Fibroblast of skin of back (primary cell): Measurements from ENCODE around the gene OSBPL9.
"Not testable (repeated sequence)": the region's sequence is repeated elsewhere in the genome, so short reads cannot be mapped to it uniquely, and the experiment has no call there.

ENCODE experiments used
- DNase-seq: peaks from one replicate; pipeline ENCODE4 v3.0.0-alpha.2; 2013

Gene OSBPL9

GRCh38 chr1:51669816-51670215 lies 52.9 kb downstream of the OSBPL9 start:
- no peak for DNase-seq

- peak; percentile 88 for DNase-seq
Measured at GRCh38 chr1:51671527-51672325, 54.8 kb downstream of the OSBPL9 start.

DNA sequence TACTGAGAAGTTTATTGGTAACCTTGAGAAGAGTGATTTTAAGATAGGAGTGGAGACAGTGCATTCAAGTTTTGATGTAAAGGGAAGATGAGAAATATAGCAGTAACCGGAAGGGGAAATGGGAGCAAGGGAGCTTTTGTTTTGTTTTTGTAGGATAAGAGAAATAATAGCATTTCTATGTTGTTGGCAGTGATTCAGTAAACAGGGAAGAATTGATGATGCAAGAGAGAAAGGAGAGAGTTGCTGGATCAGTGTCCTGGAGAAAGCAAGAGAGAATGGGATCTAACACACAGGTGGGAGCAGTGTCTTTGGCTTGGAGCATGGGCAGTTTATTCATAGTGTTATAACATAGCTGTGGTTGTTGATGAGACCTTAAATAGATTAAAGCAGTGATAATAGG lies 56.4 kb downstream of the OSBPL9 start:
- DNase-seq = no peak

DNA sequence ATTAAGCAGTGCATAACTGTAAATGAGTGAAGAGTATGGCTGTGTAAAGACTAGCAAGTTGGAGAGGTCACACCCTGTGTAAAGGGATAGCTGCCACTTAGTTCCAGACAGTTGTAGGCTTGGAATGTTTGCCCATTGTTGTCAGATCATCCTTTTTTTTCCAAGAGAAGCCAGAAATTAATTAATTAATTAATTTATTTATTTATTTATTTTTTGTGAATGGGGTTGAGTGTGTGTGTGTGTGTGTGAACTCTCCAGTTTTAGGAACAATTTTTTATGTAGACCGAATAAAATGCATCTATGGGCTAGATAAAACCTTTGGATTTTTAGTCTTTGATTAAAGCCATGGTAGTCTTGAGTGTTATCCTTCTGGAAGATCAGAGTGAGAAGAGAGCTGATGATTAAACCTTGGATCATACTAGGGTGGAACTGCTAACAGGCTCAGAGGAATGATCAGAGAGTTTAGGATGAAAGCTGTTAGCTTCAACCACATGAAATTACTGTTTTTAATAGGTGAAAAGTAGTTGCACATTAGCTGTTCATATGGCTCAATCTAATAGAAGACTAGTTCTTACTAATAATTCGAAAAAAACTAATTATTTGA lies 58.4 kb downstream of the OSBPL9 start:
- DNase-seq = no peak

GRCh38 chr1:51679435-51679834 lies 62.5 kb downstream of the OSBPL9 start:
- peak; percentile 37 for DNase-seq

DNA sequence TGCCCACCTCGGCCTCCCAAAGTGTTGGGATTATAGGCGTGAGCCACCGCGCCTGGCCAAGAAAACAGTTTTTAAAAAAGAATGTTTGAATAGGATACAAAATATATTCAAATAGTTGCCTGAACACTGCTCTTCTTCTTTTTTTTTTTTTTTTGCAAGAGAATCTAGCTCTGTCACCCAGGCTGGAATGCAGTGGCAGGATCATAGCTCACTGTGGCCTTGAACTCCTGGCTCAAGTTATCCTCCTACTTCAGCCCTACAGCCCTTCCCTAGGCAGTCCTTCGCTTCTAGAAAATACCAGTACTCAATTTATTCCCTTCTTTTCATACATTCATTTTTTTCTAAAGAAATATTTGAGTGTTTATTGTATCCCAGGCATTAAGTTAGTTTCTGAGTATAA lies 67.9 kb downstream of the OSBPL9 start:
- no peak for DNase-seq

GRCh38 chr1:51686450-51686849 lies 69.6 kb downstream of the OSBPL9 start:
- no peak for DNase-seq

DNA sequence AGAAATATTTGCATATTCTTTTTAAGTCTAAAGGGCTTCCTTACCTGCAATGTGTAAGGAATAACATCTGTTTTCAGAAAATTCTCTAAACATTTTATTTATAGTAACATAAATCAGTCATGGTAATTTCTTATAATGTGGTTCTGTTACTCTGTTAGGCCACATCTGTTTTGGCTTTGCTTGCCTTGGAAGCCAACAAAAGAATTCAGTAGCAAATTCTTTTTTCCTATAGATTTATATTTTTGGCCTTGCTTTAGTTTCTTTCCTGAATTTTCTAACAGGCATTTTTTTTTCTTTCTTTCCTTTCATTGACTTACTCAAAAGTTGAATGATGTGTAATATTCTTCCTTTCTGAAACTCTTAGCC lies 72.2 kb downstream of the OSBPL9 start:
- no peak for DNase-seq

GRCh38 chr1:51689643-51690042 lies 72.8 kb downstream of the OSBPL9 start:
- DNase-seq = no peak

DNA sequence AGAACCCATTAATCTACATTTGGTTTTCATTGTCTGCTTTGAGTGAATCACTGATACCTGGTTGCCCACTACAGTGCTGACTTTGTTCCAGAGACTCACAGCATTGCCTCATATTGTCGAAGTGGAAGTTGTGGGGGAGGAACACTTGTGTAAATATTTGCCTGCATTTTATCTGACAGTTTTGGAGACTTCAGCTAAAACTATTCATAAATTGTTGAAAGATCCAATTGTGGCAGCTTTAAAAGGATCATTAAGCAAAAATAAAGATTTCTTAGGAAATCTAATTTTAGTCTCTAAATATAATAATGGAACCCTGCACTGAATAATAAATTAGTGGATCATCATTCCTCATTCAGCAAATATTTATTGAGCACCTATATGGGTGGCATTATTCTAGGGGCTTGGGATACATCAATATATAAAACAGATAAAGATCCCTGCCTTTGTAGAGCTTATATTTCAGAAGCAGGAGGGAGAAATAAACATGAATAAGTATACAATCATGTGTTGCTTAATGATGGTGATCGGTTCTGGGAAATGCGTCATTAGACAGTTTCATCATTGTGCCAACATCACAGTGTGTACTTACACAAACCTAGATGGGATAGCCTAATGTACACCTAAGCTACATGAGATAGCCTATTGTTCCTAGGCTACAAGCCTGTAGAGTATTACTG lies 73.5 kb downstream of the OSBPL9 start:
- peak; percentile 28 for DNase-seq

DNA sequence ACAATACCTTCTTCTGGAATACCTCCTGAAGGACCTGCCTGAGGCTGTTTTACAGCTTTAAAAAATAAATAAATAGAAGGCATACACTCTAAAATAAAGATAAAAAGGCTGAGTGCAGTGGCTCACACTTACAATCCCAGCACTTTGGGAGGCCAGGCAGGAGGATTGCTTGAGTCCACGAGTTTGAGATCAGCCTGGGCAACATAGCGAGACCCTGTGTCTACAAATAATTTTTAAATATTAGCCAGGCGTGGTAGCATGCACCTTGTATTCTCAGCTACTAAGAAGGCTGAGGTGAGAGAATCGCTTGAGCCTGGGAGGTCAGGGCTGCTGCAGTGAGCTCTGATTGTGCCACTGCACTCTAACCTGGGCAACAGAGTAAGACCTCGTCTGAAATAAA lies 75.0 kb downstream of the OSBPL9 start:
- no peak for DNase-seq

DNA sequence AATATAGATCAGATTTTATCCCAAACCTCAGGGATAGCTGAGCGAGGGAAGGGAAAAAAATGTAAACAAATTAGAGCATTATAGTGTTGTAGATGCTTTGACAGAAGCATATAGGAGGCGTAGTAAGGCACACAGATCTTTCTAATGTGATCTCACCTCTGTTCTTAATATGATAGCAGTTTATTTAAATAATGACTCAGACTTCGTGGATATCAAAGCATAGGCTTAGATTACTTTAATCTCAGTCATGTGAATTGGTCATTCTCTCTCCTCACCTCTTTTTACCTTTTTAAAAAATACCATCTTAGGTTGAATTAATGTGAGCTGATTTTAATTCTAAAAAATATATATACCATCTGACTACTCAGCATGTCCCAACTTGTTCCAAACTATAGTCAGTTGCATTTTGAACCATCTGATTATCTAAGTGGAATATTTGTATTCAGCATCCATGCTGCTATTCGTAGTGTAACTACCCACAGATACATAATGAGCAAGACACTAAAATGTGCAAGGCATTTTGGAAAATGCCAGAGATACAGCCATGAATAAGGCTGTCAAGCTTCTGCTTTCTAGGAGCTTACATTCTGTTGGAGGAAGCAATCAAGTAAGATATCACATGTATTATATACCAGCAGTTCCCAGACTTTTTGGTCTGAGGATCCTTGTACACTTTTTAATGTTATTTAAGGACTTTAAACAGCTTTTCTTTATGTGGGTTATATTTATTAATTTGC lies 76.7 kb downstream of the OSBPL9 start:
- DNase-seq = peak; percentile 50

DNA sequence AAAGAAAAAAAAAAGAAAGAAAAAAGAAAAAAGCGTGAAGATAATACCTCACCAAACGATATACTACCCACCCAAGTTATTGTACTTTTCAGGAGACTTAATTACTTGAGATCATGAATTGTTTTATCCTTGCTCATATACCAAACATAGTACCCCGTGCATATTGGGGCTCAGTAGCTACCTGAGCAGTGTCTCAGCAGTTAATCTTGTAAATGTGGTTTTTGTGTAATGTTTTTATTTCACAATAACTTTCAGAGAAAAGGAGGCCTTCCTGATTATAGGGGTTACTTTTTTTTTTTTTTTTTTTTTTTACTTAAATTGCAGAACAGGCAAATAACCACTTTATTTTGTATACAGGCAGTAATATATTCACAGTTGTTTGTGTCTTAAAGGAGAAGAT lies 80.3 kb downstream of the OSBPL9 start:
- DNase-seq = no peak

DNA sequence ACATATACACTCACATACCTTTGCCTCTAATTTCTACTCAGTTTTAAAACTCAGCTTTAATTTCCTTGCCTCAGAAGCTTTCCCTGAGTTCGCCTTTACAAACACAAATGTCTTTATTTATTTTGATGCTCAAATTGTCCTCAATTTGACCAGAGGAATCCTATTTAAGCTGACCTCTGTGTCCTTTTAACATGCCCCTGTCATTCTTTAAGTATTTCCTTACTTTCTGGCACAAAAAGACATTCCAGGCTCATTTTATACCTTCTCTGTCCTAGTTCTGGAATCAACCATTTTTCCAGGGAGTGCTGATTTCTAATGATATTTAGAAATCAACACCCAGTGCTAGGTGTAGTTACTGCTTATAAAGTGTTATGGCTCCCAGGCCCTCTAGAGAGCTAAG lies 82.5 kb downstream of the OSBPL9 start:
- DNase-seq = no peak

DNA sequence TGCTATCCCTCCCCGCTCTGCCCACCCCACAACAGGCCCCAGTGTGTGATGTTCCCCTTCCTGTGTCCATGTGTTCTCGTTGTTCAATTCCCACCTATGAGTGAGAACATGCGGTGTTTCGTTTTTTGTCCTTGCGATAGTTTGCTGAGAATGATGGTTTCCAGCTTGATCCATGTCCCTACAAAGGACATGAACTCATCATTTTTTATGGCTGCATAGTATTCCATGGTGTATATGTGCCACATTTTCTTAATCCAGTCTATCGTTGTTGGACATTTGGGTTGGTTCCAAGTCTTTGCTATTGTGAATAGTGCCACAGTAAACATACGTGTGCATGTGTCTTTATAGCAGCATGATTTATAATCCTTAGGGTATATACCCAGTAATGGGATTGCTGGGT lies 84.9 kb downstream of the OSBPL9 start:
- DNase-seq = not testable (repeated sequence)

DNA sequence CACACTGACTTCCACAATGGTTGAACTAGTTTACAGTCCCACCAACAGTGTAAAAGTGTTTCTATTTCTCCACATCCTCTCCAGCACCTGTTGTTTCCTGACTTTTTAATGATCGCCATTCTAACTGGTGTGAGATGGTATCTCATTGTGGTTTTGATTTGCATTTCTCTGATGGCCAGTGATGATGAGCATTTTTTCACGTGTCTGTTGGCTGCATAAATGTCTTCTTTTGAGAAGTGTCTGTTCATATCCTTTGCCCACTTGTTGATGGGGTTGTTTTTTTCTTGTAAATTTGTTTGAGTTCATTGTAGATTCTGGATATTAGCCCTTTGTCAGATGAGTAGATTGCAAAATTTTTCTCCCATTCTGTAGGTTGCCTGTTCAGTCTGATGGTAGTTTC lies 85.3 kb downstream of the OSBPL9 start:
- not testable (repeated sequence) for DNase-seq

DNA sequence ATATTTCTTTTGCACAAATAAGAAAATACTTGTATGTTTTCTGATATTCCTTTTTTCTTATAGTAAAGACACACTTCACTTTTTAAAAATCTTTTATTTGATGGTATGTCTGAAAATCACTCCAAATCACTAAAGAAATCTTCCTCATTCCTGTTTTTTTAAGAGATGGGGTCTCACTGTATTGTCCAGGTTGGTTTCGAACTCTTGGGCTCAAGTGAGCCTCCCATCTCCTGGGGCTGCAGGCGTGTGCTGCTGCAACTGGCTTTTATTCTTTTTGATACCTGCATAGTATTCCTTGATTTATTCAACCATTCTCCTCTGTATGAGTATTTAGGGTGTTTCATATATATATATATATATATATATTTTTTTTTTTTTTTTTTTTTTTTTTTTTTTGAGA lies 88.1 kb downstream of the OSBPL9 start:
- DNase-seq = no peak

- no peak for DNase-seq
Measured at GRCh38 chr1:51708911-51709760, 92.2 kb downstream of the OSBPL9 start.

GRCh38 chr1:51709951-51710350 lies 93.1 kb downstream of the OSBPL9 start:
- no peak for DNase-seq

DNA sequence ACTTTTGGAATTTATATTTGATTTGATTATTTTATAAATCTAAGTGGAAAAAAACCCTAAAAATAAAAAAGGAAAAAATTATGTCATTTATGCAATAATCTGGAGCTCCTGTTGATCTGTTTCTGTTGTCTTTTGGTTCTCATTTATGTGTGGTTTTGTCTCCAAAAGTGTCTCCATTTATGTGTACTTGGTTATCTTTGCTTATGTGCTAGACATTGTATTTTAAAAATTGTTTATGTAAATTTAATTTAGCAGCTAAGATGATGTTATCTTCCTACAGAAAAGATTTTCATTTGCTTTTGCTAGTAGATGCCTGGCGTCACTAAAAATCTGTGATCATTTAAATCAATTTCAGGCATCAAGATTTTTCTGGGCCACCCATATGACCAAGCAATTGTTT lies 95.7 kb downstream of the OSBPL9 start:
- no peak for DNase-seq

GRCh38 chr1:51714374-51715019 lies 97.6 kb downstream of the OSBPL9 start:
- DNase-seq = no peak

GRCh38 chr1:51715369-51715768 lies 98.5 kb downstream of the OSBPL9 start:
- DNase-seq = no peak
